SK-N-MC (cell line): Measurements from ENCODE around the gene FBXL20.

ENCODE experiments used
- EZH2 ChIP-seq: fragments of 200-600 bp; sonication (generic); IDR thresholded peaks from one replicate; pipeline ENCODE4 v1.6.1; 2017; ENCODE audit warnings: antibody characterized with exemption
- FOXP2 ChIP-seq: optimal IDR thresholded peaks from 2 replicates; pipeline ENCODE3; 2011; ENCODE audit warnings: mild to moderate bottlenecking, moderate library complexity; ENCODE audit not compliant: insufficient read depth; ENCODE audit errors: extremely low read length, control extremely low read depth
- POLR2AphosphoS5 ChIP-seq: IDR thresholded peaks from 2 replicates; pipeline ENCODE4 v1.6.1; 2012; ENCODE audit warnings: mild to moderate bottlenecking, low read depth, low read length, borderline replicate concordance

DNA sequence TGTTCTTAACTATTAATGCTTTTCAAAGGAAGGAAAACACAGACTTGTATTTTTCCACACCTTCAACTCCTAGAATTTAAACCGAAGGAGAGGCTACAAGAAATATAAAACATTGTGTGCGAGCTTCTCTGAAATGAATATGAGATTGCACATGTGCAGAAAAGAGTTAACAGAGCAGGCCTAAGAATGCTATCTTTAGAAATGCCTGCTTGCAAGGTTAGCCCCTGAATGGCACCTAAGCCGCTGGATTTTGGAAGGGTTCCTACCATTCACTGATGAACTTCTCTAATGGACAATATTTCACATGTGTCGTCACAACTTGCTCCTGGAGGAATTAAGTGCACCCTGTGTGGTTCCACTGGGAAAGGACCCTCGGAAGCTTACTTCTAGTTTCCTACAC is 69.3 kb downstream of the FBXL20 start:
- no peak for TF ChIP-seq EZH2
- no peak for TF ChIP-seq POLR2AphosphoS5
- no peak for TF ChIP-seq FOXP2
